Astrocyte of the cerebellum (primary cell): Measurements from ENCODE around the gene CXCL1.
A peak's percentile ranks its signal among the peaks of the same experiment; 100 is the strongest.

ENCODE experiments used
- DNase-seq: peaks from one replicate; pipeline ENCODE4 v3.0.0-alpha.2; 2011; ENCODE audit warnings: low read depth
- H3K4me3 ChIP-seq: 2 replicates; pipeline ENCODE4 v1.5.1; 2011; ENCODE audit warnings: mild to moderate bottlenecking, low read depth, low read length, moderate library complexity
- in situ Hi-C: cut with HindIII; loops from 2 replicates; pipeline ENCODE4 v1.10.0; 2017; ENCODE audit warnings: low sequenced_read_pairs
- TF ChIP-seq, protein P1 (sequence below): IDR thresholded peaks from 2 replicates; pipeline ENCODE4 v1.5.1; 2012; ENCODE audit warnings: low read length, low read depth, moderate library complexity, mild to moderate bottlenecking; ENCODE audit errors: missing control alignments

CXCL1 gene

DNA sequence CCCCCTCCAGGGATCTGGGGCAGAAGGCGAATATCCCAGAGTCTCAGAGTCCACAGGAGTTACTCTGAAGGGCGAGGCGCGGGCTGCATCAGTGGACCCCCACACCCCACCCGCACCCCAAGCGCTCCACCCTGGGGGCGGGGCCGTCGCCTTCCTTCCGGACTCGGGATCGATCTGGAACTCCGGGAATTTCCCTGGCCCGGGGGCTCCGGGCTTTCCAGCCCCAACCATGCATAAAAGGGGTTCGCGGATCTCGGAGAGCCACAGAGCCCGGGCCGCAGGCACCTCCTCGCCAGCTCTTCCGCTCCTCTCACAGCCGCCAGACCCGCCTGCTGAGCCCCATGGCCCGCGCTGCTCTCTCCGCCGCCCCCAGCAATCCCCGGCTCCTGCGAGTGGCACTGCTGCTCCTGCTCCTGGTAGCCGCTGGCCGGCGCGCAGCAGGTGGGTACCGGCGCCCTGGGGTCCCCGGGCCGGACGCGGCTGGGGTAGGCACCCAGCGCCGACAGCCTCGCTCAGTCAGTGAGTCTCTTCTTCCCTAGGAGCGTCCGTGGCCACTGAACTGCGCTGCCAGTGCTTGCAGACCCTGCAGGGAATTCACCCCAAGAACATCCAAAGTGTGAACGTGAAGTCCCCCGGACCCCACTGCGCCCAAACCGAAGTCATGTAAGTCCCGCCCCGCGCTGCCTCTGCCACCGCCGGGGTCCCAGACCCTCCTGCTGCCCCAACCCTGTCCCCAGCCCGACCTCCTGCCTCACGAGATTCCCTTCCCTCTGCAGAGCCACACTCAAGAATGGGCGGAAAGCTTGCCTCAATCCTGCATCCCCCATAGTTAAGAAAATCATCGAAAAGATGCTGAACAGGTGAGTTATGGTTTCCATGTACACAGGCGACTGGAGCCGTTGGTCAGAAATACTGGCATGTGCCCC is at the start of gene CXCL1:
Gene CXCL1, plus strand, starts transcription at position 264 of the 926 bp plus-strand sequence. Its CDS starts 78 bp downstream, at position 342.
- peak within 1 kb of the TSS; percentile 63 for H3K4me3 ChIP-seq
- TF ChIP-seq, protein P1, sequence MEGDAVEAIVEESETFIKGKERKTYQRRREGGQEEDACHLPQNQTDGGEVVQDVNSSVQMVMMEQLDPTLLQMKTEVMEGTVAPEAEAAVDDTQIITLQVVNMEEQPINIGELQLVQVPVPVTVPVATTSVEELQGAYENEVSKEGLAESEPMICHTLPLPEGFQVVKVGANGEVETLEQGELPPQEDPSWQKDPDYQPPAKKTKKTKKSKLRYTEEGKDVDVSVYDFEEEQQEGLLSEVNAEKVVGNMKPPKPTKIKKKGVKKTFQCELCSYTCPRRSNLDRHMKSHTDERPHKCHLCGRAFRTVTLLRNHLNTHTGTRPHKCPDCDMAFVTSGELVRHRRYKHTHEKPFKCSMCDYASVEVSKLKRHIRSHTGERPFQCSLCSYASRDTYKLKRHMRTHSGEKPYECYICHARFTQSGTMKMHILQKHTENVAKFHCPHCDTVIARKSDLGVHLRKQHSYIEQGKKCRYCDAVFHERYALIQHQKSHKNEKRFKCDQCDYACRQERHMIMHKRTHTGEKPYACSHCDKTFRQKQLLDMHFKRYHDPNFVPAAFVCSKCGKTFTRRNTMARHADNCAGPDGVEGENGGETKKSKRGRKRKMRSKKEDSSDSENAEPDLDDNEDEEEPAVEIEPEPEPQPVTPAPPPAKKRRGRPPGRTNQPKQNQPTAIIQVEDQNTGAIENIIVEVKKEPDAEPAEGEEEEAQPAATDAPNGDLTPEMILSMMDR: no peak
- in situ Hi-C loops: no loop called here
- DNase-seq: no peak

- in situ Hi-C loops: no loop called here
Observed at GRCh38 chr4:73821325-73821724, 47.9 kb upstream of the CXCL1 start.

DNA sequence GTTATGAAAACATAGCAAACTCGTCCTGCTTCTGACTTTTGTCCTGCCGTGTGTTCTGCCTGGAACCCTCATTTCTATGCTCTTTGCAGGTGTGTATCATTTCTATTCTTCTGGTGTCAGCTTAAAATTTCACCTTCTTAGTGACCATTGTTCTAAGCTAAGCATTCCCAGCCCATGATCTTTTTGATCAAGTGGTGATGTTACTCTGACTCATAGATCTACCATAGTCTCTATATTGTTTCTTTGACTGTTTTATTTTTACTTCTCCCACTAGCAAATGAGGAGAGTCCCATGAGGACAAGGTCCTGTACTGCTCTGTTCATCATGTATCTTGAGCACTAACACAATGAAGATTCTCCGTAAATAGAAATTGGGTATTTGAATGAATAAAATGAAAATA is 46.8 kb upstream of the CXCL1 start:
- H3K4me3 ChIP-seq: no peak overlapping the region
- DNase-seq: no peak
- TF ChIP-seq, protein P1: no peak
- in situ Hi-C loops: no loop called here

More at GRCh38 chr4:73821325-73821724, 47.9 kb upstream of the CXCL1 start:
- DNase-seq: no peak
- H3K4me3 ChIP-seq: no peak overlapping the region
- TF ChIP-seq, protein P1: no peak

DNA sequence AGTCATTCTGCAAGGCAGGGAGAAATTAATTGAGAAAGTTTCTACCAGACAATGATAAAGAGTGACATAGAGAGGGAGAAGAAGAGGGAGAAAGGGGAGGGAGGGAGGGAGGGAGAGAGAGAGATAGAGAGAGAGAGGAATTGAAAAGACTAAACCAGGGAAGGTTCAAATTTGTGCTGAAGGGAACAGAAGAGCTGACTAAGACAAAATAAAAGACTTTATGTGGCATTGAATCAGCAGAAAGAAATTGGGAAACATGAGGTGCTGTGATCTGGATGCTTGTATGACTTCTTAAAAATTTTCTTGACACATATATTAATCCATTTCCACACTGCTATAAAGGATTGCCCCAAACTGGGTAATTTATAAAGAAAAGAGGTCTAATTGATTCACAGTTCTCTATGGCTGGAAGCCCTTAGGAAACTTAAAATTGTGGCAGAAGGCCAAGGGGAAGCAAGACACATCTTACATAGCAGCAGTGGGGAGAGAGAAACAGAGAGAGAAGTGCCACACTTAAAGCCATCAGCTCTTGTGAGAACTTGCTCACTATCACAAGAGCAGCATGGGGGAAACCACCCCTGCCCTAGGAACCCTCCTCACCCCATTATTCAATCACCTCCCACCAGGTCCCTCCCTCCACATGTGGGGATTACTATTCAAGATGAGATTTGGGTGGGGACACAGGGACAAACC is 46.2 kb upstream of the CXCL1 start:
- in situ Hi-C loops: no loop called here
- H3K4me3 ChIP-seq: no peak overlapping the region
- TF ChIP-seq, protein P1: no peak
- no peak for DNase-seq

- TF ChIP-seq, protein P1: no peak
Observed at GRCh38 chr4:73823760-73824159, 45.4 kb upstream of the CXCL1 start.

GRCh38 chr4:73828956-73829355 is 40.2 kb upstream of the CXCL1 start:
- no peak for DNase-seq
- H3K4me3 ChIP-seq: no peak overlapping the region
- TF ChIP-seq, protein P1: no peak
- in situ Hi-C loops: no loop called here

More at GRCh38 chr4:73823760-73824159, 45.4 kb upstream of the CXCL1 start:
- in situ Hi-C loops: no loop called here
- DNase-seq: no peak
- no peak overlapping the region for H3K4me3 ChIP-seq
